Effector memory CD8-positive, alpha-beta T cell (primary cell): ENCODE measurements around the gene HOXB3.

Source experiments
- ATAC-seq: fragments of 150-1000 bp; cut with Tn5 transposase; replicated peaks from 2 replicates; pipeline ENCODE4 v1.10.0; 2021; ENCODE audit warnings: mild to moderate bottlenecking, moderate library complexity
- DNase-seq, 3 experiments: peaks; one replicate each; pipeline ENCODE4 v3.0.0; 2021
- H3K27ac Mint-ChIP-seq, 2 donors: one replicate each; pipeline ENCODE4 v1.8.0; 2022; ENCODE audit warnings: mild to moderate bottlenecking in 2 of 2, mixed read lengths in 2 of 2, moderate library complexity in 2 of 2
- H3K27me3 Mint-ChIP-seq, 2 donors: one replicate each; pipeline ENCODE4 v1.8.0; 2022; ENCODE audit warnings: mixed read lengths in 2 of 2
- H3K36me3 Mint-ChIP-seq: one replicate; pipeline ENCODE4 v1.8.0; 2022; ENCODE audit warnings: mild to moderate bottlenecking, moderate library complexity, mixed read lengths; ENCODE audit not compliant: insufficient read depth
- H3K4me1 Mint-ChIP-seq, 2 donors: one replicate each; pipeline ENCODE4 v1.8.0; 2022; ENCODE audit warnings: low read depth in 2 of 2, mixed read lengths in 2 of 2
- H3K4me3 Mint-ChIP-seq, 2 donors: one replicate each; pipeline ENCODE4 v1.8.0; 2022; ENCODE audit warnings: mild to moderate bottlenecking in 2 of 2, mixed read lengths in 2 of 2, moderate library complexity in 2 of 2
- H3K9me3 Mint-ChIP-seq, 2 donors: one replicate each; pipeline ENCODE4 v1.8.0; 2022; ENCODE audit warnings: mixed read lengths in 2 of 2

HOXB3 gene

DNA sequence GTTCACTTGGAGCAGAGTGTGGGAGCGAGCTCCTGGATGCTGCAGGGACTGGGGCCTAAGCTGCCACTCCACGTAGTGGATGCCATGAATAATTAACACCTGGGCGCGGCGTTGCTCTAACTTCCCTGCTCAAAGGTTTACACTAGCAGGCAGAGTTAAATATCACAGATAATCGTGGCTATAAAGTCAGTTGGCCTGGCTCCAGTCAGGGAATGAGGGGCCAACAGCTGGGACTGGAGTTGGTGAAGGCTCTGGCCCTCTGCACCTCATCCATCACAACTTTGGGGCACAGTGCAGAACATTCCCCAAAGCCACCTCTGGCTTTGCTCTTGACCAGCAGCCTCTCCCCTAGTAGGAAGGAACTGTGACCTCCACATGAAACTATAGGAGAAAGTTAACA, 22.8 kb downstream of the HOXB3 start:
- Mint-ChIP-seq H3K4me3 (no peak overlapping the region), H3K36me3 (no peaks in the 10 kb centered on the region), H3K9me3 (no peaks in the 10 kb centered on the region), H3K27ac (no peak overlapping the region), H3K4me1 (peaks cover 0 to 5% of the 10 kb centered on the region in 2 donors), H3K27me3 (no peaks in the 10 kb centered on the region)
- DNase-seq: no peak
- ATAC-seq: no peak

DNA sequence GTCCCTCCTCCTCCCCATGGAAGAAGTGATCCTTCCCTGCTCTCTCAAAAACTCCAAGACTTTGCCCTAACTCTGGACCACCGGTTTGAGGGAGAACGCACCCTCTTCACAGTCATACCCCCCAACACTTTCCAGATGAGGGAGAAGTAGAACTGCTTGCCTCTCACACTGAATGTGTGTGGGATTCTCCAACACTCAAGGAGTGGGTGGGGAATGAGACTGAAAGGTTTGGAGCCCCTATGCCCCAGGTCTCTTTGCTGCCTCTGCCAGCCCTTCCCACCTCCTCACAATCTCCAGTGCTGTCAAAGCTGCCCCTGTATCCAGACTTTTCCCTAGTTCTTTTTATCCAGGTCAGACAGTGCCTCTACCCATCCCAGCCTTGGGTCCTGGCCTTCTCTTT, 23.3 kb downstream of the HOXB3 start:
- no peak for ATAC-seq
- peaks cover 2 to 7% of the 10 kb centered on the region in 2 donors for H3K4me1 Mint-ChIP-seq
- H3K36me3 Mint-ChIP-seq: no peaks in the 10 kb centered on the region
- H3K4me3 Mint-ChIP-seq: no peak overlapping the region
- no peak for DNase-seq
- H3K27me3 Mint-ChIP-seq: no peaks in the 10 kb centered on the region
- H3K9me3 Mint-ChIP-seq: no peaks in the 10 kb centered on the region
- no peak overlapping the region for H3K27ac Mint-ChIP-seq

DNA sequence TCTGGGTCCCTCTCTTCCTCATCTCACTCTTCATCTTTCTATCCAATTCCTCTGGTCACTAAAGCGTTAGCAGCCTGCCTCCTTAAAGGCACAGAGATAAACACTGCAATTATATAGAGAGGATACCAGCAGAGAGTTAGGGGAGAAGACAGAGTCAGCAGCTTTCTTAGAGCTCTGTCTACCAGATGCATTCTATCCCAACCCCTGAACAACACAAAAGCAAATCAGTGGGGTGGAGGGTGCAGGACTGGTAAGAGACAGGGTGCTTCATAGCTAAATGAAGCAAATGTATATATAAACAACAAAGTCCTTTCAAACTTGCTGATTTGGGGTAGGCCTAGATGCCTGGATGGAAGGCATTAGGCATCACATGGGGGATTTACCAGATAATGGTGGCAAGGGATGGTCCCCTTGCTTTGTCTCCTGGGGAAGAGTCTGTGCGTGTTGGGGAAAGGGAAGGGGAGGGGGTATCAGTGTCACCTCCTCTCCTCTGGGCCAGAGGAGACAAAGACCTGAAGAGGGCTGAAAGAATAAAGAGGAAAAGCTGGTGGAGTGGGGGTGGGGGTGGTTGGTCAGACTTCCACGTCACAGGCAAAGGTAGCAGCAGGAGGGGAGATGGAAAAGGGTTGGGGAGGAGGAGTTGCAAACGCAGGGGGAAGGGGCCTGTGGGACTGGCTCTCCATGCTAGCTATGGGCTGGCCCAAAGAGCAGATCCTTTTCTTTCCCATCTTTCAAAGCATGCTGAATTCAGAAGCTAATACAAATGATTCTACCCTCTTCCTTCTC, 23.9 kb downstream of the HOXB3 start:
- no peaks in the 10 kb centered on the region for H3K27me3 Mint-ChIP-seq
- peaks cover 4 to 12% of the 10 kb centered on the region in 2 donors for H3K4me1 Mint-ChIP-seq
- no peak for DNase-seq
- no peak overlapping the region for H3K27ac Mint-ChIP-seq
- no peak for ATAC-seq
- H3K36me3 Mint-ChIP-seq: no peaks in the 10 kb centered on the region
- no peaks in the 10 kb centered on the region for H3K9me3 Mint-ChIP-seq
- no peak overlapping the region for H3K4me3 Mint-ChIP-seq

DNA sequence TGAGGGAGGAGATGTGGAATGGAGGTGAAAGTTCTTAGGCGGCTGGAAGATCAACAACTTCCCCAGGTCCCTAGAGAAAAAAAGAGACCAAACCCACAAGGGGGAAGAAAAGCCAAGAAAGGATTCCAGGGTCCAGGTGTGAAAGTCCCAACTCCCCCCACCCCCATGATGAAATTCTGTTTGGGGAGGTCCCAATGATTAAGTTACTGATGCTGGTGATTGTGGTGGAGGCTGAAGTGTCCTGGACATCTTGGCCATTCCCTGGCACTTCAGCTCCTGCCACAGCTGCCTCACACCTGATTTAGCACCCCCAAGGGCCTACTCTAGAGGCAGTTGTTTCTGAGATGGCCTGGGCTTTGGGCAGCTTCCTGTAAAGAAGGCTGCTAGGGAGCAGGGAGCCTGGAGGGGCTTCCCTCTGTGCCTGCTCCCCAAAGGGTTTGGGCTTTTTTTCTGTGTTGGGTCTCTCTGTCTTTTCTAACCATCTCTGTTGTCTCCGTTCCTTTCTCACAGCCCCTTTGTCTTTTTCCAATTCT, 25.0 kb downstream of the HOXB3 start:
- Mint-ChIP-seq H3K9me3 (no peaks in the 10 kb centered on the region), H3K27me3 (no peaks in the 10 kb centered on the region), H3K4me1 (peaks cover 4 to 12% of the 10 kb centered on the region in 2 donors), H3K4me3 (no peak overlapping the region), H3K36me3 (no peaks in the 10 kb centered on the region), H3K27ac (no peak overlapping the region)
- DNase-seq (no peak), ATAC-seq (no peak)

DNA sequence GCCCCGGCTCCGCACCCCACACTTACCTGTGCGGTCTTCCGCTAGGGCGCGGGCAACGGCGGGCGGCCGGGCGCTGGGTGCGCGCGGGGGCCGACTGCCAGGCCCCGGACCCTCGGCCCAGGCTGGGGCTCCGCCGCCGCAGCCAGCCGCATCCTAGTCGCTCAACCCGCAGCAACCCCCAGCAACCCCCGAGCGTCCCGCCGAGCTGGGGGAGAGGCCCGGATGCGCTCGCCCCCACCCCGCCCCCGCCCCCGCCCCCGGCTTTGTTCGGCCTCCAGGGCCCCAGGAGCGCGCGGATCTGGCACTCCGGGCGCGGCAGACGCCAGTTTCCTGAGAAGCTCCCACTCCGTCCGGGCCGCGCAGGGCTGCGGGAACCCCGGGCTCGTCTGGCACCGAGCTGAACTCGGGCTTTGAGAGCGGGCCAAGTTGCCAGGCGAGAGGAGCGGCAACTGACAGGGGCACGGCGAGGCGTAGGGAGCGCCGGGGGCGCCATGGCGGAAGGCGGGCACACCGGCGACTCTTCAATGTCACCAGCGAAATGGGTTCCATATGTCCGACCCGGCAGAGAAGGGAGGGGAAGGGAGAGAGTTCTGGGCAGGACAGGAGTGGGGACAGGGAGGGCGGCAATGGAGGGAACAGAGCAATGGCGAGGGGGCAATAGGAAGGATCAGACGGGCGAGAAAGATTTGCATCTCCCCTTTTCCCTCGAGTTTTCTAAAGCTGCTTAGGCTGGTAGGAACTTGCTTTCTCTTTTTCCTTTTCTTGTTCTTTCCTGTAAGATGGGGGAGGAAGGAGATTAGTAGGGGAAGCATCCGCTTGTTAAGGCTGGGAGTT, 25.6 kb downstream of the HOXB3 start:
- DNase-seq (no peak), ATAC-seq (no peak)
- H3K4me1 Mint-ChIP-seq: peaks cover 4 to 12% of the 10 kb centered on the region in 2 donors
- no peak overlapping the region for H3K4me3 Mint-ChIP-seq
- H3K27ac Mint-ChIP-seq: no peak overlapping the region
- H3K36me3 Mint-ChIP-seq: no peaks in the 10 kb centered on the region
- H3K27me3 Mint-ChIP-seq: no peaks in the 10 kb centered on the region
- no peaks in the 10 kb centered on the region for H3K9me3 Mint-ChIP-seq

DNA sequence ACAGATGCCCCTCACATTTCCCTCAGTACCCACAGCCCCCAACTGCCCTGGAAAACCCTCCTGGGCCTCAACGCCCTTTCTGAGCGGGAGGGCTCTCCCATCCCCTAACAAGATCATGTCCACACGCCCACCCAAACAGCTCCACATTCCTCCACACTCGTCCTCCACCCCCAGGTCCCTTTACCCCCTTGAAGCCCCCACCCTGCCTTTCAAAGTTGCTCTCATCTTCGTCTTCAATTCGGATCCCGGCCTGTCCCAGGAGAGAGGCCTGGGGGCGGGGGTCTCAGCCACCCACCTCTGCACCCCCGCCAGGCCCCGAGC, 26.2 kb downstream of the HOXB3 start:
- DNase-seq (no peak), ATAC-seq (no peak)
- no peaks in the 10 kb centered on the region for H3K36me3 Mint-ChIP-seq
- H3K4me3 Mint-ChIP-seq: no peak overlapping the region
- H3K9me3 Mint-ChIP-seq: no peaks in the 10 kb centered on the region
- no peaks in the 10 kb centered on the region for H3K27me3 Mint-ChIP-seq
- H3K27ac Mint-ChIP-seq: no peak overlapping the region
- peaks cover 4 to 12% of the 10 kb centered on the region in 2 donors for H3K4me1 Mint-ChIP-seq

DNA sequence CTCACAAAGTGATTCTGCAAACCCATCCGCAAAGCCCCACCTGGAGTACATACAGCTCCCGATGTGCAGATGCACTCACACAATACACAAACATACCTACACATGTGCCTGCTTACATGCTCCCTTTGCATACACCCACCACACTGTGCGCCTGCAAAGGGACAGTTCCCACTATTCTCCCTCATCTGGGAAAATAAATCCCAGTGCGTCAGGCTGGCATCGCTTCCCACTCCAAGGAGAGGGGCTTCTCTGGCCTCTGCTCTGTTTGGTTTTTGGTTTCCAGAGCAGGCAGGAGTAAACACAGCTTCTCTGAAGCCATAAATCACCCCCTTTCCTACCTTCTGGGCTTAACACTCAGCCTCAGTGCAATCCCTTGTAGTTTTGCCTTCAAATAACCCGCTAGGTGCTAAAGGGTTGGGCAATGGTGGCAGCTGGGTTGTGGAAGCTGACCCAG, 26.6 kb downstream of the HOXB3 start:
- ATAC-seq: no peak
- DNase-seq: no peak
- Mint-ChIP-seq H3K9me3 (no peaks in the 10 kb centered on the region), H3K27ac (no peak overlapping the region), H3K4me3 (no peak overlapping the region), H3K36me3 (no peaks in the 10 kb centered on the region), H3K4me1 (peaks cover 4 to 11% of the 10 kb centered on the region in 2 donors), H3K27me3 (no peaks in the 10 kb centered on the region)

DNA sequence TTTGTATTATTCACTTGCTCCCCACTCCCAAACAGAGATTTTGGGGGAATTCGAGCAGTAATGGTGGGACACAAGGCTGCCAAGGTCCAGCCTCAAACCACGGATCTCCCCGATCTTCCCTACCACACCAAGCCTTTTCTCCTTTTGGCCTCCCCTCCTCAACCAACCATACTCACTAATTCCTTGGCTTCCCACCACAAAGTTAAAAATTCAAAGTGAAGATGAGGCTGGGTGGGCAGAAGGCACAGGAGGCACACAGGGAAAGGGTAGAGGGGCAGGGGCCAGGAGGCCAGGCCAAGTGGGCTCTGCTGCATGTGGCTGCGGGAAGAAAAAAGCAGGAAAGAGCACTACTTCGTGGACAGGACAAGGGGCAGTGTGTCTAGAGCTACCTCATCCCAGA, 27.1 kb downstream of the HOXB3 start:
- Mint-ChIP-seq H3K4me1 (peaks cover 4 to 9% of the 10 kb centered on the region in 2 donors), H3K27me3 (no peaks in the 10 kb centered on the region)
- no peak for ATAC-seq

DNA sequence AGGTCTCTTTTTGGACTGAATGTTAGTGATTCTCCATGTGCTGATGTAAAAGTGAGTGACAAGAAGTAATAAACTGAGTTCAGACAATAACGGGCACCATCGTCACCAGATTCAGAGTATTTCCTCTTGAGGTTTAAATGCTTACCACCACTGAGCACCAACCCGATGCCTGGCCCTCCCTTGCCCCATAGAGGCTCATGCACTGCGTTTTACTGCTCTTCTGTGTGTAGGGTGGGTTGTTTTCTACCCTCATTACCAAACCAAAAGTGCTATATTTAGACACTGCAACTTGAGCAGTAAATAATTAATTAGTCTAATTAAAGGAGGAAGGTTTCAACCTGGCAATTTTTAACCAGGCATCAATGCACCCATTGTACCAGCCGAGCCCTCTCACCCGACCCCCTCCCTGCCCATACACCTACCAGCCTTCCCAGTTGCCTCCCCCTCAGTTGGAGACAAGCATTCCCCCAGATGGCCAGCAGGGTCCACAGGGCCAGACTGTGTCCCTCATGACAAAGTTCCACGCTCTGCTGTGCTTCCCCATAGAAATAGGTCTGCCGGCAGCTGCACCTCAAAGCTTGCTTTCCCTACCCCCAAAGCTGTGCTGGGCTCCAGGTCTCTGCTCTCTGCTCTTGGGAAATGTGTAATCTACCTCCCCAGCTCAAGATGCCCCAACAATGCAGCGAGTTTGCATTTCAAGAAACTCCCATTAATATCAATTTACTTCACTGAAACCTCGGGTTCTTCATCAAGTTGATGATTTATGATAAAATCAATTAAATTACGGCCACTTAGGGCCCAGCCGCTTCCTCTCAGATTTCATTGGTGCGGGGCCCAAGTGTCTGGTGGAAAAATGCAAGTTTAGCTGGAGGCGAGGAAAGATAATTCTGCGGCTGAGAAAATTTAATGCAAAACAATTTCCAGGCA, 27.9 kb downstream of the HOXB3 start:
- Mint-ChIP-seq H3K9me3 (no peaks in the 10 kb centered on the region), H3K27ac (no peak overlapping the region), H3K4me3 (no peak overlapping the region), H3K4me1 (peaks cover 4 to 9% of the 10 kb centered on the region in 2 donors), H3K36me3 (no peaks in the 10 kb centered on the region), H3K27me3 (no peaks in the 10 kb centered on the region)
- DNase-seq (no peak), ATAC-seq (peak; percentile 76)

More for the DNA sequence above, 27.1 kb downstream of the HOXB3 start:
- no peak overlapping the region for H3K4me3 Mint-ChIP-seq
- H3K36me3 Mint-ChIP-seq: no peaks in the 10 kb centered on the region
- no peak overlapping the region for H3K27ac Mint-ChIP-seq
- DNase-seq: no peak
- H3K9me3 Mint-ChIP-seq: no peaks in the 10 kb centered on the region

DNA sequence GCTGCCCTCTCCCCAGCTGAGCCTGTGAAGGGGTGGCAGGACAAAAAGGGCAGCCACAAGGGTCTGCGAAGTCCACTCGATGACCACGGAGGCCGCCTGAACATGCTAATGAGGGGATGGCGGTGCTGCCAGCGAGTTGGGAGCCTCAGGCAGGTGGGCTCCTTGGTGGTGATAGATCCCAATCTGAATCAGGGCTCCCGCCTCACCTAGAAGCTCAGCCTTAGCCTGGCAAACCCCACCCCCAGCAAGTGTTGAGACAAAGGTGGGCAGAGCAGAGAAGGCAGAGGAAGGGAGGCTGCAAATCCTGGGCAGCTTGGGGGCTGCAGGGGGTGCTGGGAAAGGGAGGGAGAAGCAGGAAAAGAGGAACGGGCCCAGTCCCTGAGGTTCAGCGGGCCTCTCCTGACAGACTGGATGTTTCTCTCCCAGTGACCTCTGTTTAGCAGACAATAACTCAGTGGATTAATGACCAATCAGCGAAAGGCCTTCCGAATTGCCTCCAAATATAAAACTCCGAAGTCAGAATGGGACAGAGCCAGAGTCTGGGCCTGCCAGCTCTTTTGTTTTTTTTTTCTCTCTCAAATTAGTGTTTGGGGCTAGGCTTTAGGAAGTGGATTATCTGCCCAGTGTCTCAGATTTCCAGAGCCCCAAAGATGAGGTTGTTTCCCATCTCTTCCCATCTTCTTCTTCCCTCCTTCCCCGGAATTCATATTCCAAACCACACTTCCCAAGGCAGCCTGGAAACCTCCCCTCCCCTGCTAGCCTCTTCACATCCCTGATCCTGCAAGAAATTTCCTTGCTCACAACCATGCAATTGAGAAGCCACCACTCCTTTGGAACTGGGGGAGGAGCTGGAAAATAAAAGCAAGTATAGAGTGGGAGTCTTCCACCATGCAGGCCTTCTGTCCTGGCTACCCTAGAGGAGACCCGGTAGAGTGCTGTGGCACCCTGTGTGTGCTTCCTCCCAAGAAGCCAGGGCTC, 29.9 kb downstream of the HOXB3 start:
- H3K27me3 Mint-ChIP-seq: no peaks in the 10 kb centered on the region

DNA sequence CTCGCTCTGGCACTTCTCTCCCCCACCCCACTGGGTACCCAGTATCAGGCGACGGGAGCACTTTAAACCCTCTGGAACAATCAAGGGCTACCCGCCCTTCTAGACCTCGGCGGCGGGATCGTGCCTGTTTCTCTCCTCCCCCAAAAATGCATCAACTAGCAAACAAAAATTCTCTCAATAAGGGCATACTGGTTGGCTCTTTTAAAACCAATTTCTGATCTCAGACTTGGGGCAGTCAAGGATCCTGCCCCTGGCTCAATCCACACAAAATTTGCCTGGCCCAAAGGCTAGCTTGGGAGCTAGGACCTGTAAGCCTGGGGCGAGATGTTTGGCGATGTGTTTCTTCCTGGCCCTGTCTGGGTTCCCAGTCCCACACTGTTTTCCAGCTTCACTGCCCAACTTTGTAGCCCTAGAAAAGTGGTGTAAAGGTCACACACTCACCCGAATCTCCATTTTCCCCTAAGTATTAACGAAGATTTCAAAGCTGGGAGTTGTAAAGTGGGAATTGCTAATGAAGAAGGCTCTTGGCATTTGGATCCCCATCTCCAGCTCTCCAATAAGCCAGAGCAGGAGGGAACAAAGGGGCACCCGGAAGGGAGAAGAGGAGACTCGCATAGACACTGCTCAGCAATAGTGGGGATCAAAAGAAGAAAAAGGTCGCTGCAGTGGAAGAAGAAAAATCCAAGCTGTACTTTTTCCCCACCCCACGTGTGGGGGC, 30.8 kb downstream of the HOXB3 start:
- ATAC-seq (no peak), DNase-seq (no peak)
- H3K27ac Mint-ChIP-seq: no peak overlapping the region
- H3K27me3 Mint-ChIP-seq: no peaks in the 10 kb centered on the region
- peaks cover under 1% of the 10 kb centered on the region for H3K36me3 Mint-ChIP-seq
- no peak overlapping the region for H3K4me3 Mint-ChIP-seq
- peaks cover 4 to 9% of the 10 kb centered on the region in 2 donors for H3K4me1 Mint-ChIP-seq
- H3K9me3 Mint-ChIP-seq: no peaks in the 10 kb centered on the region

More for the DNA sequence above, 29.9 kb downstream of the HOXB3 start:
- Mint-ChIP-seq H3K4me3 (no peak overlapping the region), H3K27ac (no peak overlapping the region), H3K36me3 (no peaks in the 10 kb centered on the region), H3K4me1 (peaks cover 4 to 9% of the 10 kb centered on the region in 2 donors), H3K9me3 (no peaks in the 10 kb centered on the region)
- DNase-seq (no peak), ATAC-seq (no peak)

DNA sequence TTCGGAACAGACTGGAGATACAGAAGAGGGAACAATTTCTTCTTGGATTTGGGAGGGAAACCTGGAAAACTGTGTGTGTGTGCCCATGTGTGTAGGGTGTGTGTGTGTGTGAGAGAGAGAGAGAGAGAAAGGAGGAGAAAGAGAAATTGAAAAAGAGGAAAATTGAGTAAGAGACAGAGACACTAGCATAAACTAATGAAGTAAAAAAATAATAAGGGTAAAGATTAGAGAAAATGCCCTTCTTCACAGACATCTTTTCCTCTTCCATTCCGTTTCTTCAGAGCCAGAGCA, 31.3 kb downstream of the HOXB3 start:
- DNase-seq (no peak), ATAC-seq (no peak)
- peaks cover 3% of the 10 kb centered on the region for H3K36me3 Mint-ChIP-seq
- peaks cover 4 to 9% of the 10 kb centered on the region in 2 donors for H3K4me1 Mint-ChIP-seq
- H3K27me3 Mint-ChIP-seq: no peaks in the 10 kb centered on the region
- H3K9me3 Mint-ChIP-seq: no peaks in the 10 kb centered on the region
- H3K4me3 Mint-ChIP-seq: no peak overlapping the region
- H3K27ac Mint-ChIP-seq: no peak overlapping the region
